Tibial nerve (tissue), 4 donors: ENCODE data around the gene SPOCK1. TPM values are rescaled to one million over a fixed set of nuclear protein-coding genes. Genes with fewer than 3 reads are reported as not detected.

Experiments
- DNase-seq, 2 donors: peaks; one replicate each; pipeline ENCODE4 v3.0.0-alpha.2; 2019; ENCODE audit warnings: low spot score in 2 of 2
- H3K27ac ChIP-seq, 4 donors: fragments of 200-600 bp; sonication (generic) in 3 of 4; one replicate each; pipeline ENCODE4 v1.5.1; 2017 to 2019; ENCODE audit warnings: mild to moderate bottlenecking in 1 of 4
- H3K27me3 ChIP-seq, 2 donors: fragments of 200-600 bp; sonication (generic) in 1 of 2; one replicate each; pipeline versions ENCODE4 v1.5.1 to v1.6.0; 2017 to 2019
- H3K36me3 ChIP-seq, 3 donors: fragments of 200-600 bp; sonication (generic); one replicate each; pipeline ENCODE4 v1.5.1; 2018 to 2019
- H3K4me1 ChIP-seq, 4 donors: fragments of 200-600 bp; sonication (generic) in 3 of 4; one replicate each; pipeline ENCODE4 v1.5.1; 2017 to 2019
- H3K4me3 ChIP-seq, 4 donors: fragments of 200-600 bp; sonication (generic) in 3 of 4; one replicate each; pipeline ENCODE4 v1.5.1; 2017 to 2019; ENCODE audit warnings: mild to moderate bottlenecking in 1 of 4, moderate library complexity in 1 of 4
- H3K9me3 ChIP-seq, 4 donors: fragments of 200-600 bp; sonication (generic) in 3 of 4; one replicate each; pipeline ENCODE4 v1.5.1; 2017 to 2019
- CTCF ChIP-seq, 5 experiments: fragments of 200-600 bp in 3 of 5; fragments of 450-650 bp in 2 of 5; sonication (generic) in 3 of 5; IDR thresholded peaks; one replicate each; pipeline ENCODE4 v1.5.1; 2016 to 2019; ENCODE audit warnings: antibody characterized with exemption in 5 of 5, mild to moderate bottlenecking in 3 of 5, moderate library complexity in 2 of 5
- EP300 ChIP-seq, 2 donors: sonication (generic); formaldehyde crosslinking; IDR thresholded peaks; one replicate each; pipeline ENCODE4 v1.6.1; 2017; ENCODE audit warnings: antibody characterized with exemption in 2 of 2, mild to moderate bottlenecking in 1 of 2
- POLR2A ChIP-seq, 2 donors: fragments of 450-650 bp; IDR thresholded peaks; one replicate each; pipeline ENCODE4 v1.6.1; 2017; ENCODE audit warnings: antibody characterized with exemption in 2 of 2, mild to moderate bottlenecking in 2 of 2, moderate library complexity in 2 of 2
- WGBS, 2 donors: methylation state at CpG; one replicate each; pipeline ENCODE4 v1.1.5; 2018; 5-methylcytosine and 5-hydroxymethylcytosine counted together
- total RNA-seq, 4 donors: library from RNA; depleted of rRNA; stranded (reverse); fragments of >200 nt; gene quantifications; one replicate each; pipeline ENCODE4 v1.1.0, GENCODE V29; 2016

Gene SPOCK1
- total RNA-seq, 4 donors from 2014 or later, result 39.8 to 119 (median 73.1) TPM

- TF ChIP-seq CTCF (IDR thresholded peaks at IDR 0.05), result no peak
- H3K27ac ChIP-seq, result no peak overlapping the region
- no peaks in the 10 kb centered on the region for H3K9me3 ChIP-seq
- no peaks in the 10 kb centered on the region for H3K27me3 ChIP-seq
- H3K4me1 ChIP-seq, result peaks cover 0 to 7% (median 0%) of the 10 kb centered on the region in 4 donors
- H3K4me3 ChIP-seq, result no peak overlapping the region
- H3K36me3 ChIP-seq, result no peaks in the 10 kb centered on the region
- 65 to 73% methylated on average over 2 of the region's 2 CpGs for WGBS, 2 donors
- no peak for DNase-seq
Observed at GRCh38 chr5:137372016-137372772, 126.9 kb downstream of the SPOCK1 start.

- 67 to 73% methylated on average over 15 of the region's 15 CpGs for WGBS, 2 donors
- Histone ChIP-seq H3K27me3 (no peaks in the 10 kb centered on the region), H3K4me3 (no peak overlapping the region), H3K4me1 (no peaks in the 10 kb centered on the region), H3K27ac (no peak overlapping the region), H3K36me3 (no peaks in the 10 kb centered on the region), H3K9me3 (no peaks in the 10 kb centered on the region)
- TF ChIP-seq EP300 (IDR thresholded peaks at IDR 0.05) (no peak), CTCF (IDR thresholded peaks at IDR 0.05) (no peak), POLR2A (IDR thresholded peaks at IDR 0.05) (no peak)
- DNase-seq, result no peak
Observed at GRCh38 chr5:137370096-137371071, 128.7 kb downstream of the SPOCK1 start.

DNA sequence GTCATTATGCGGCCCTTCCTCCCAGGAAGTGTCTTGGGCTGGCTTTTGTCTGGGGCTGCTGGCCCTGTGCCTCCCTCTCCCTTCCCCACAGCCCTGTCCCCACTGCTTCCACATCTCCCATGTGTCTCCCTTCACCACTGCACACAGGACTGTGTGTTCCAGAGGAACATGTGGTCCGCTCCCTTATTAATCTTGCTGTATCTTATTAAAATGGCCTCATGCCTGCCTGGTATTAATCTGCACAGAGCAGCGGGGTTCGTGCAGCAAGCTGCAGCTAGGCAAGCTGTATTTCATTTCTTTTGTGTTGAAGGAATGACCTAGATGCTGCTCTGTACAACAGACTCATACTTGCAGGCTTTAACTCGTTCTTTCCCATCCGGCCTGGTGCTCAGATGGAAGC lies 130.5 kb downstream of the SPOCK1 start:
- no peaks in the 10 kb centered on the region for H3K36me3 ChIP-seq
- TF ChIP-seq EP300 (IDR thresholded peaks at IDR 0.05), result no peak
- no peak for TF ChIP-seq CTCF (IDR thresholded peaks at IDR 0.05)
- no peak for TF ChIP-seq POLR2A (IDR thresholded peaks at IDR 0.05)
- no peaks in the 10 kb centered on the region for H3K27me3 ChIP-seq
- H3K9me3 ChIP-seq, result no peaks in the 10 kb centered on the region
- no peak overlapping the region for H3K27ac ChIP-seq
- DNase-seq, result no peak
- 90 to 91% methylated on average over 6 of the region's 6 CpGs for WGBS, 2 donors
- H3K4me3 ChIP-seq, result no peak overlapping the region
- H3K4me1 ChIP-seq, result no peaks in the 10 kb centered on the region

DNA sequence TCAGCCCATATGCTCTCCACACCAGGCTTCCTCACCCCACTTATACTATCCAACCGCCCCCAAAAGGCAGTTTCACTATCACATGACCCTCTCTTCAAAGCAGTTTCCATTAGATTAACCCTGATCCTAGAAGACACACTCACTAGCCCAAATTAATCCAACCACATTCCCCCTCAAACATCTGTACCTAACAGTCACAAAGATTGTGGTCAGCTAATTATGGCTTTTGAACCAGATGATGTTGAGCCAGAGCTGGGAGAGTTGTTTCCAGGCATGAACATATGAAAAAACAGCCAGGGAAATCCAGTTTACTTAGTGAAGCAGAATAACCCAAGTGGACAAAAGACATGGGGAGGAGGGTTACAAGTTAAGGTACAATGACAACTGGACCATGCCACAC lies 131.2 kb downstream of the SPOCK1 start:
- Histone ChIP-seq H3K36me3 (no peaks in the 10 kb centered on the region), H3K4me3 (no peak overlapping the region), H3K9me3 (no peaks in the 10 kb centered on the region), H3K27ac (no peak overlapping the region), H3K4me1 (no peaks in the 10 kb centered on the region), H3K27me3 (no peaks in the 10 kb centered on the region)
- WGBS, 2 donors, result 83 to 86% methylated on average over 1 of the region's 1 CpG
- no peak for TF ChIP-seq CTCF (IDR thresholded peaks at IDR 0.05)
- no peak for TF ChIP-seq EP300 (IDR thresholded peaks at IDR 0.05)
- no peak for TF ChIP-seq POLR2A (IDR thresholded peaks at IDR 0.05)
- no peak for DNase-seq

- Histone ChIP-seq H3K4me3 (no peak overlapping the region), H3K4me1 (no peaks in the 10 kb centered on the region), H3K9me3 (no peaks in the 10 kb centered on the region), H3K27me3 (no peaks in the 10 kb centered on the region), H3K36me3 (no peaks in the 10 kb centered on the region), H3K27ac (no peak overlapping the region)
- TF ChIP-seq CTCF (IDR thresholded peaks at IDR 0.05) (no peak), EP300 (IDR thresholded peaks at IDR 0.05) (no peak), POLR2A (IDR thresholded peaks at IDR 0.05) (no peak)
- 54 to 59% methylated on average over 3 of the region's 3 CpGs for WGBS, 2 donors
- DNase-seq, result no peak
Observed at GRCh38 chr5:137366526-137366925, 132.6 kb downstream of the SPOCK1 start.
